T-helper 17 cell (primary cell): ENCODE data around the gene NME7. TPM values are rescaled to one million over a fixed set of nuclear protein-coding genes. Genes with fewer than 3 reads are reported as not detected.
"Not testable (repeated sequence)": the region's sequence is repeated elsewhere in the genome, so short reads cannot be mapped to it uniquely, and the experiment has no call there.

Experiments used
- ATAC-seq: fragments of 150-1000 bp; cut with Tn5 transposase; 2 replicates; pipeline ENCODE4 v1.10.0; 2021; ENCODE audit warnings: mild to moderate bottlenecking, moderate library complexity
- DNase-seq, 3 donors: peaks; one replicate each; pipeline versions ENCODE4 v3.0.0 to v3.0.0-alpha.2; 2020 to 2021
- H3K9me3 ChIP-seq: one replicate; pipeline ENCODE4 v1.7.0; 2013; ENCODE audit warnings: low read length, mild to moderate bottlenecking; ENCODE audit not compliant: control insufficient read depth, poor library complexity, severe bottlenecking
- H3K27ac Mint-ChIP-seq: one replicate; pipeline ENCODE4 v1.8.0; 2022; ENCODE audit warnings: mild to moderate bottlenecking, moderate library complexity, mixed read lengths
- H3K27me3 Mint-ChIP-seq: one replicate; pipeline ENCODE4 v1.8.0; 2022; ENCODE audit warnings: mixed read lengths
- H3K36me3 Mint-ChIP-seq: one replicate; pipeline ENCODE4 v1.8.0; 2022; ENCODE audit warnings: low read depth, mixed read lengths
- H3K4me1 Mint-ChIP-seq: one replicate; pipeline ENCODE4 v1.8.0; 2022; ENCODE audit warnings: mild to moderate bottlenecking, mixed read lengths
- H3K4me3 Mint-ChIP-seq: one replicate; pipeline ENCODE4 v1.8.0; 2022; ENCODE audit warnings: mild to moderate bottlenecking, moderate library complexity, mixed read lengths
- total RNA-seq, 4 donors: library from RNA in 2 of 4; stranded (reverse) in 2 of 4; gene quantifications; one replicate each; pipeline ENCODE4 v1.2.3 and lab custom pipeline; 2022 to 2026

NME7 gene
- total RNA-seq, 2 donors from 2014 or later: 9.1 to 9.2 TPM

GRCh38 chr1:169334727-169335126 lies 32.9 kb downstream of the NME7 start:
- H3K4me3 Mint-ChIP-seq, ATAC-seq, H3K4me1 Mint-ChIP-seq, H3K9me3 ChIP-seq, DNase-seq, H3K27me3 Mint-ChIP-seq, H3K36me3 Mint-ChIP-seq, H3K27ac Mint-ChIP-seq: not testable (repeated sequence)

DNA sequence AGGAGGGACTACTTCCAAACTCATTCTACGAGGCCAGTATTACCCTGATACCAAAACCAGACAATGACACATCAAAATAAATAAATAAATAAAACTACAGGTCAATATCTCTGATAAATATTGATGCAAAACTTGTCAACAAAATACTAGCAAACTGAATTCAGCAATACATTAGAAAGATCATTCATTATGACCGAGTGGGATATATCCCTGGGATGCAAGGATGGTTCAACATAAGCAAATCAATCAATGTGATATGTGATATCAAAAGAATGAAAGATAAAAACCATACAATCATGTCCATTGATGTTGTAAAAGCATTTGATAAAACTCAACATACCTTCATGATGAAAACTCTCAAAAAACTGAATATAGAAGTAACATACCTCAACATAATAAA lies 36.7 kb downstream of the NME7 start:
- Mint-ChIP-seq H3K4me3 (no peak overlapping the region), H3K36me3 (no peaks in the 10 kb centered on the region), H3K27me3 (no peaks in the 10 kb centered on the region), H3K27ac (no peak overlapping the region), H3K4me1 (peaks cover 5% of the 10 kb centered on the region)
- ATAC-seq: no peak
- no peak for DNase-seq
- no peaks in the 10 kb centered on the region for H3K9me3 ChIP-seq

DNA sequence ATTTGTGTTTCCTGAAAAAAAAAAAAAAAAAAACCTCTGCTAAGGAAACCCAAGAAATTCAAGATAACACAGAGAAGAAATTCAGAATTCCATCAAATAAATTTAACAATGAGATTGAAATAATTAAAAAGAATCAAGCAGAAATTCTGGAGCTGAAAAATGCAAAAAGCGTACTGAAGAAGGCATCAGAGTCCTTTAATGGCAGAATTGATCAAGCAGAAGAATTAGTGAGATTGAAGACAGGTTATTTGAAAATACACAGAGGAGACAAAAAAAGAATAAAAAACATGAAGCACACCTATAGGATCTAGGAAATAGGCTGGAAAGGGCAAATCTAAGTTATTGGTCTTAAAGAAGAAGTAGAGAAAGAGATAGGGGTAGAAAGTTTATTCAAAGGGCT lies 38.2 kb downstream of the NME7 start:
- no peaks in the 10 kb centered on the region for H3K9me3 ChIP-seq

DNA sequence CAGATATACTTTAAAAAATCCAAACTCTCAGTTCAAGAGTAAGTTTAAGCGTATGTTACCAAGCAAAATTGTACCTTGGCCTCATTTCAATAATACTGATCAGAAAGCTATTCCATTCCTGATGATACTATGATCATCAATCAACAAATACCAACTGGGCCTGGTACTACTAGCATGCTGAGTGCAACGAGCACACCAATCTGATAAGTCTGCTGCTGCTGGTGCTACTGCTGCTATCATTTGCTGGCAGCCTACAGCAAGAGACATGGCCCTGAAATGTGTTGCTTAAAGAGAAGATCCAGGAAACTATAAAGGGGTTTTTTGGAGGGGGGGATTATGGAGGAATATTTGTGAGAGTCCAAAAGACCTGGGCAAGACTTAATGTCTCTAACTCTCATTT lies 39.7 kb downstream of the NME7 start:
- Mint-ChIP-seq H3K27me3 (no peaks in the 10 kb centered on the region), H3K4me1 (peaks cover 4% of the 10 kb centered on the region), H3K4me3 (no peak overlapping the region), H3K27ac (no peak overlapping the region), H3K36me3 (no peaks in the 10 kb centered on the region)
- no peak for ATAC-seq
- H3K9me3 ChIP-seq: no peaks in the 10 kb centered on the region
- DNase-seq: no peak

More for the DNA sequence above, 38.2 kb downstream of the NME7 start:
- no peak overlapping the region for H3K4me3 Mint-ChIP-seq
- no peaks in the 10 kb centered on the region for H3K27me3 Mint-ChIP-seq
- ATAC-seq: no peak
- DNase-seq: no peak
- peaks cover 7% of the 10 kb centered on the region for H3K4me1 Mint-ChIP-seq
- no peak overlapping the region for H3K27ac Mint-ChIP-seq
- H3K36me3 Mint-ChIP-seq: no peaks in the 10 kb centered on the region

GRCh38 chr1:169326956-169327268 lies 40.7 kb downstream of the NME7 start:
- DNase-seq: no peak
- no peak for ATAC-seq
- Mint-ChIP-seq H3K4me3 (no peak overlapping the region), H3K4me1 (peaks cover 4% of the 10 kb centered on the region), H3K36me3 (no peaks in the 10 kb centered on the region), H3K27me3 (no peaks in the 10 kb centered on the region), H3K27ac (no peak overlapping the region)
- H3K9me3 ChIP-seq: no peaks in the 10 kb centered on the region

- ATAC-seq (no peak), DNase-seq (no peak)
- Mint-ChIP-seq H3K36me3 (no peaks in the 10 kb centered on the region), H3K27me3 (no peaks in the 10 kb centered on the region), H3K4me1 (peaks cover 6% of the 10 kb centered on the region), H3K4me3 (no peak overlapping the region), H3K27ac (no peak overlapping the region)
- H3K9me3 ChIP-seq: no peaks in the 10 kb centered on the region
Observed at GRCh38 chr1:169326261-169326955, 41.2 kb downstream of the NME7 start.

DNA sequence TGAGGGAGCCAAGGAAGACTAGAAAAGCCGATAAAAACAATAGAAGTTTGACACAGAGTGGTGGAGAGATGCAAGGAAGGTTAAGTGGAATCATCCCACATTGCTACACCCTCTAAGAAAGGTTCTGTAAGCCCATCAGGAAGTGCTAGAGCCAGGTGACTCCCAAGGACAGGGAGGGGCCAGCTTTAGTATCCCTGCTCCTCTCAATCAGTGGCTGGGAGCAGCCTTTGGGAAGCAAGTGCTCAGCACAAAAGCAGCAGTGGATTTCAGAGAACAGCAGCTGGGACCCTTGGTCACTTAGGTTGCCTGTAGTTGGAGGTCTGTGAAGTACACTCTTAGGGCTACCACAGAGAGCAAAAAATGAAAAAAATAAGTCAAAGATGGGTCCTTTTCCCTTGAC lies 42.5 kb downstream of the NME7 start:
- H3K36me3 Mint-ChIP-seq: no peaks in the 10 kb centered on the region
- no peaks in the 10 kb centered on the region for H3K9me3 ChIP-seq
- ATAC-seq (no peak), DNase-seq (no peak)
- H3K27me3 Mint-ChIP-seq: no peaks in the 10 kb centered on the region
- no peak overlapping the region for H3K27ac Mint-ChIP-seq
- peaks cover 6% of the 10 kb centered on the region for H3K4me1 Mint-ChIP-seq
- H3K4me3 Mint-ChIP-seq: no peak overlapping the region

DNA sequence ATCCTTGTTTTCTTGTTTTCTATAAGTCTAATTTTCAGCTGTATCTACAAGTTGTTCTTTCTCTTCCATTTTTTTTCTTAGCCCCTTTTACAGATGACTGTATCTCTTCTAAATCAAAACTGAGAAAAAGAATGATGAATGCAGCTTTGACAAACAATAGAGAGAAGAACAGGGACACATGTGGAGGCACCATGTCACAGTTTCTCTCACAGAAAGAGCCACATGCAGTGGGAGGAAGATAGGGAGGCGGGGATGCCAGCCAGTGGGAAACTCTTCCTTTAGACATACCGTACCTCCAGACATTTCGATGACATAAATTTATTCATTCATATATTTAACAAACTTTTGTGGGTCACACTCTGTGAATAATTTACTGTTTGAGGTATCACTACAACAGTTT lies 45.5 kb downstream of the NME7 start:
- Mint-ChIP-seq H3K4me3 (no peak overlapping the region), H3K27me3 (no peaks in the 10 kb centered on the region), H3K4me1 (peaks cover 6% of the 10 kb centered on the region), H3K27ac (no peak overlapping the region), H3K36me3 (peaks cover 2% of the 10 kb centered on the region)
- ATAC-seq (no peak), DNase-seq (no peak)
- no peaks in the 10 kb centered on the region for H3K9me3 ChIP-seq

DNA sequence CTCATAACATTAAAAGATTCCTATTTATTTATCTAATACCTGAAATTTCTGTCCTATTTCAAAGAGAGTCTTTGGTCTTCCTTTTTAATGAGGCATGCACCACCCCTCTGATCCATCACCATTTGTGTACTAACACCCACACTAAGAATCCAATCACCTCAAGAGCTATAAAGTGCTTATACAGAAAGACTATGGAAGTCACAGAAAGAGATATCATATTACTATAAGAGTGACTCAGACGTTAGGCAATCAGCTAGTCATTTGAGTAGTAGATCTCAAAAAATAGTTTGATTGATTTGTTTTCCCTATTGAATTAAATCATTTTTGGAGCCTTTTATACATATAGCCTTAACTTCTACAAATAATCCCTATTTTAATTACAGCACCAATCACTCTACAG lies 46.1 kb downstream of the NME7 start:
- Mint-ChIP-seq H3K27me3 (no peaks in the 10 kb centered on the region), H3K4me3 (no peak overlapping the region), H3K4me1 (peaks cover 4% of the 10 kb centered on the region), H3K27ac (no peak overlapping the region), H3K36me3 (peaks cover 2% of the 10 kb centered on the region)
- ATAC-seq: no peak
- DNase-seq: no peak
- H3K9me3 ChIP-seq: no peaks in the 10 kb centered on the region

GRCh38 chr1:169318536-169319244 lies 48.9 kb downstream of the NME7 start:
- ATAC-seq: no peak
- H3K9me3 ChIP-seq: no peaks in the 10 kb centered on the region
- Mint-ChIP-seq H3K27me3 (no peaks in the 10 kb centered on the region), H3K27ac (no peak overlapping the region), H3K4me3 (no peak overlapping the region), H3K4me1 (peaks cover 3% of the 10 kb centered on the region), H3K36me3 (peaks cover 2% of the 10 kb centered on the region)
- DNase-seq: no peak

DNA sequence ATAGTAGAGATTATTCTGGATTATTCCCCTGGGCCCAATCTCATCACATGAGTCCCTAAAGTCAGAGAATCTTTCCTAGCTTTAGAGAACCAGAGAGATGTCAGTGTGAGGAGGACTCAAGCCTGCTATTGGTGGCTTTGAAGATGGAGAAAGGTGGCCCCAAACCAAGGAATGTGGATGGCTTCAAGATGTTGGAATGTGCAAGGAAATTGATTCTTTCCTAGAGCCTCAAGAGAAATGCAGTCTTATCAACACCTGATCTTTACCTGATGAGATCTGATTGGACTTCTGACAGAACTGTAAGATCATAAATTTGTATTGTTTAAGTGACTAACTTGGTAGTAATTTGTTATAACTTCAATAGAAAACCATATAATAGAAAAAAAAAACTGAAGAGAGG lies 51.0 kb downstream of the NME7 start:
- ATAC-seq (no peak), DNase-seq (no peak)
- peaks cover 4% of the 10 kb centered on the region for H3K36me3 Mint-ChIP-seq
- no peak overlapping the region for H3K27ac Mint-ChIP-seq
- no peaks in the 10 kb centered on the region for H3K27me3 Mint-ChIP-seq
- peaks cover 6% of the 10 kb centered on the region for H3K4me1 Mint-ChIP-seq
- no peaks in the 10 kb centered on the region for H3K9me3 ChIP-seq
- no peak overlapping the region for H3K4me3 Mint-ChIP-seq

DNA sequence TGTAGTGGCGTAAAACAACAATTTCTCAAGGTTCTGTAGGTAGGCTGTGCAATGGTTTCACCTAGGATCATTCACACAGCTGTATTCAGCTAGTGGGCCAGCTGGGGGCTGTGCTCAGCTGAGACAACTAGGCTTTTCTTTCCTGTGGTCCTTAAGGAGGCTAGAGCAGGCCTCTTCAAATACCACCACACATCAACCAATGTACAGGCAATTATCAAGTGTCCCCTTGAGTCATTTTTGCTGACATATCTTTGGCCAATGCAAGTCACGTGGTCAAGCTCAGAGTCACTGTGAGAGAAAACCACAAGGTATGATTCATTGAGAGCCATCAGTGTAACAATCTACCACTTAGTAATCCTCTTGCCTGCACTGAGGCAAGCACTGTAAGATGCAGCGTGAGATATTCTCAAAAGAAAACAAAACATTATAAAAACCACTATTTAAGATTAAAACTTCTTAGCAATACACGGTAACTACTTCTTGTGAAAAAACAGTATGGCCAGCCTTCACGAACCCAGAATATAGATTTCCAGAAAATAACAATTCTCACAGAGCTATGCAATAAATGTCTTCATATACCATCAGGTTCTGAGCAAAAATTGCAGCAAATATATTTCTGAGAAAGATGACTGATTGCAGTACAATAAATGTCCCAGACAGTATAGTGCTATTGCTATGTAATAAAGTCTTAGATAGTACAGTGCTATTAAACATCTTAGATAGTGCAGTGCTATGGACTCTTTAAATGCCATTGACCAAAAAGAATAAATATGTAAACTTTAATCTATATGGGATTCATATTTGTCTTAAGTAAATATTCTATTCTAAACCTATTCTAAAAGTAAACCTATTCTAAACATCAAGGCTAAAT lies 55.3 kb downstream of the NME7 start:
- Mint-ChIP-seq H3K4me3 (no peak overlapping the region), H3K36me3 (peaks cover 2% of the 10 kb centered on the region), H3K27ac (no peak overlapping the region), H3K27me3 (no peaks in the 10 kb centered on the region), H3K4me1 (peaks cover 9% of the 10 kb centered on the region)
- DNase-seq: no peak
- ATAC-seq: peak; percentile 84
- no peaks in the 10 kb centered on the region for H3K9me3 ChIP-seq
